Loucy (cell line): ENCODE measurements around the gene EIF1B.
A peak's percentile ranks its signal among the peaks of the same experiment; 100 is the strongest.

Experiments used
- H2AFZ ChIP-seq: fragments of 200-600 bp; sonication (generic); 2 replicates; pipeline ENCODE4 v1.6.0; 2016; ENCODE audit warnings: antibody characterized with exemption, mild to moderate bottlenecking, low read length, moderate library complexity
- H3F3A ChIP-seq: fragments of 200-600 bp; 2 replicates; pipeline ENCODE4 v1.6.0; 2016; ENCODE audit warnings: antibody characterized with exemption, low read depth, mild to moderate bottlenecking
- H3K27me3 ChIP-seq: fragments of 200-600 bp; sonication (generic); 2 replicates; pipeline ENCODE4 v1.6.1; 2014; ENCODE audit warnings: low read length, mild to moderate bottlenecking; ENCODE audit not compliant: insufficient read depth, poor library complexity, severe bottlenecking
- H3K36me3 ChIP-seq: fragments of 200-600 bp; sonication (generic); 2 replicates; pipeline ENCODE4 v1.6.1; 2016; ENCODE audit warnings: low read length; ENCODE audit not compliant: insufficient read depth
- H3K4me1 ChIP-seq: fragments of 200-600 bp; sonication (generic); 2 replicates; pipeline ENCODE4 v1.5.1; 2014; ENCODE audit warnings: low read length, mild to moderate bottlenecking; ENCODE audit not compliant: insufficient read depth, poor library complexity, severe bottlenecking
- H3K4me2 ChIP-seq: fragments of 200-600 bp; sonication (generic); 2 replicates; pipeline ENCODE4 v1.6.0; 2014; ENCODE audit warnings: antibody characterized with exemption, low read length, low read depth, mild to moderate bottlenecking; ENCODE audit not compliant: poor library complexity, severe bottlenecking
- H3K4me3 ChIP-seq: fragments of 200-600 bp; sonication (generic); 2 replicates; pipeline ENCODE4 v1.5.1; 2014; ENCODE audit warnings: low read length, mild to moderate bottlenecking, mixed read lengths; ENCODE audit not compliant: poor library complexity, severe bottlenecking
- H3K79me2 ChIP-seq: fragments of 200-600 bp; sonication (generic); 2 replicates; pipeline ENCODE4 v1.6.1; 2014; ENCODE audit warnings: low read length; ENCODE audit not compliant: insufficient read depth
- H3K9ac ChIP-seq: fragments of 200-600 bp; sonication (generic); 2 replicates; pipeline ENCODE4 v1.6.0; 2014; ENCODE audit warnings: mild to moderate bottlenecking, low read depth, low read length, moderate library complexity; ENCODE audit not compliant: poor library complexity, severe bottlenecking
- H3K9me2 ChIP-seq: fragments of 200-600 bp; sonication (generic); replicated peaks from 2 replicates; pipeline ENCODE4 v1.6.1; 2016; ENCODE audit warnings: low read depth, low read length, mixed read lengths
- H3K9me3 ChIP-seq: fragments of 200-600 bp; sonication (generic); 2 replicates; pipeline ENCODE4 v1.6.1; 2014; ENCODE audit warnings: mild to moderate bottlenecking, antibody characterized with exemption, low read length, low read depth; ENCODE audit not compliant: insufficient read depth
- H4K20me1 ChIP-seq: fragments of 200-600 bp; sonication (generic); 2 replicates; pipeline ENCODE4 v1.6.0; 2014; ENCODE audit warnings: antibody characterized with exemption, low read length, mild to moderate bottlenecking; ENCODE audit not compliant: insufficient read depth, poor library complexity, severe bottlenecking
- CTCF ChIP-seq: fragments of 200-600 bp; sonication (generic); conservative IDR thresholded peaks from 2 replicates; pipeline ENCODE4 v1.5.1; 2014; ENCODE audit warnings: mild to moderate bottlenecking, antibody characterized with exemption, low read length
- EZH2phosphoT487 ChIP-seq: fragments of 200-600 bp; IDR thresholded peaks from 2 replicates; pipeline ENCODE4 v1.6.1; 2018; ENCODE audit warnings: antibody characterized with exemption, mild to moderate bottlenecking, moderate library complexity, borderline replicate concordance

Gene EIF1B

GRCh38 chr3:40306336-40306735 lies 3.2 kb upstream of the EIF1B start:
- peaks cover 15% of the 10 kb centered on the region for H4K20me1 ChIP-seq
- no peak for TF ChIP-seq EZH2phosphoT487
- no peak for TF ChIP-seq CTCF
- no peaks in the 10 kb centered on the region for H3K36me3 ChIP-seq
- H3K9me3 ChIP-seq = no peaks in the 10 kb centered on the region
- peaks cover 21% of the 10 kb centered on the region for H3K79me2 ChIP-seq
- H3K4me1 ChIP-seq = peaks cover 15% of the 10 kb centered on the region
- H3K9ac ChIP-seq = no peak overlapping the region
- no peaks in the 10 kb centered on the region for H3K9me2 ChIP-seq
- no peak overlapping the region for H3K4me3 ChIP-seq
- no peaks in the 10 kb centered on the region for H3F3A ChIP-seq
- H3K27me3 ChIP-seq = no peaks in the 10 kb centered on the region
- no peak overlapping the region for H3K4me2 ChIP-seq
- no peak overlapping the region for H2AFZ ChIP-seq

- Histone ChIP-seq H3K9me2 (no peaks in the 10 kb centered on the region), H3K4me3 (no peak overlapping the region), H3F3A (no peaks in the 10 kb centered on the region), H3K79me2 (peaks cover 30% of the 10 kb centered on the region), H3K9me3 (no peaks in the 10 kb centered on the region), H2AFZ (no peak overlapping the region), H3K9ac (no peak overlapping the region), H3K27me3 (no peaks in the 10 kb centered on the region), H4K20me1 (peaks cover 22% of the 10 kb centered on the region), H3K4me1 (peaks cover 23% of the 10 kb centered on the region), H3K36me3 (peaks cover 3% of the 10 kb centered on the region; the same call in 1 of the 2 replicates), H3K4me2 (no peak overlapping the region)
- no peak for TF ChIP-seq CTCF
- no peak for TF ChIP-seq EZH2phosphoT487
Measured at GRCh38 chr3:40307176-40307575, 2.3 kb upstream of the EIF1B start.

GRCh38 chr3:40308725-40309417 lies 636 bp upstream of the EIF1B start:
- TF ChIP-seq CTCF (no peak), EZH2phosphoT487 (no peak)
- Histone ChIP-seq H3K27me3 (no peaks in the 10 kb centered on the region), H2AFZ (peak overlapping the region; percentile 94)

More at GRCh38 chr3:40308725-40309417, 636 bp upstream of the EIF1B start:
- H3F3A ChIP-seq = no peaks in the 10 kb centered on the region
- H4K20me1 ChIP-seq = peaks cover 29% of the 10 kb centered on the region
- peaks cover 9% of the 10 kb centered on the region; the same call in 1 of the 2 replicates for H3K36me3 ChIP-seq
- peak overlapping the region; percentile 95 for H3K9ac ChIP-seq
- no peaks in the 10 kb centered on the region for H3K9me3 ChIP-seq
- H3K4me1 ChIP-seq = peaks cover 33% of the 10 kb centered on the region
- H3K4me2 ChIP-seq = peak overlapping the region; percentile 92
- peak overlapping the region; percentile 90 for H3K4me3 ChIP-seq
- no peaks in the 10 kb centered on the region for H3K9me2 ChIP-seq
- H3K79me2 ChIP-seq = peaks cover 41% of the 10 kb centered on the region
